ENCODE data around the gene CCDC68. TPM values are rescaled to one million over a fixed set of nuclear protein-coding genes. Genes with fewer than 3 reads are reported as not detected.

The CCDC68 gene
- total and polyA plus RNA-seq, 2 of the 13 experiments (the other 11 are each of a cell fraction or from before 2014, with no cell fraction given) = 4.6 to 13.3 TPM

DNA sequence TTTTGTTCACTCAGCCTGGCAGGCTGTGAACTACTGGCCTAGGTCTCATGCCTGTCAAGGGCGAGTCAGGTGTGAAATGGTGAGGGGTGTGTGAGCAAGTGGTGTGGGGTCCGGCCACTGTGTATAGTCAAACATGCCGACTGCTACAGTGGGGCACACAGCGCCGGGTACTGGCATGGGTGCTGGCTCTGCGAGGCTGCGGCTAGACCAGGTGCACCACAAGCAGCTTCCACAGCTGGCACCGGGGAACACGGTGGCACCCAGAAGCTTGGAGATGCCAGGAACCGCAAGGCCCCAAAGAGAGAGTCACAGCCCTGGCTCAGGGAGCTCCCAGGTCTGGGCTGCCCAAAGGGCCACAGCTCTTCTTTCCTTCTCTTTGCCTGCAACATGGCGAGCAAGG is 49.7 kb downstream of the CCDC68 start:
- BruUV-seq (replicated peaks) = no TSS peak
- Histone ChIP-seq H3K79me2 (ENCODE audit: insufficient read depth, low read length) (no peaks in the 10 kb centered on the region), H3K9me3 (ENCODE audit: low read length) (no peaks in the 10 kb centered on the region), H3K9ac (ENCODE audit: insufficient read depth, low read depth, low read length) (no peak overlapping the region), H3K4me3 (replicated peaks in 1 of 3; ENCODE audit: insufficient read depth in 1 of 3, low read depth in 2 of 3, low read length in 3 of 3) (no peak overlapping the region), H2AFZ (ENCODE audit: low read length) (no peak overlapping the region), H3K27ac (ENCODE audit: extremely low read length, insufficient read depth, low read length) (no peak overlapping the region), H3K27me3 (ENCODE audit: control insufficient read depth in 1 of 2, insufficient read depth in 2 of 2, low read length in 2 of 2) (no peaks in the 10 kb centered on the region; a peak in 1 of 5 replicates), H3K36me3 (replicated peaks in 1 of 2; ENCODE audit: control insufficient read depth in 1 of 2, insufficient read depth in 2 of 2, low read length in 2 of 2) (no peaks in the 10 kb centered on the region), H3K4me1 (ENCODE audit: insufficient read depth, low read length) (no peaks in the 10 kb centered on the region), H3K4me2 (ENCODE audit: low read depth, low read length) (no peak overlapping the region), H4K20me1 (ENCODE audit: insufficient read depth, low read length) (no peaks in the 10 kb centered on the region)
- TF ChIP-seq ZNF225 (CRISPR knock-in tag; IDR thresholded peaks at IDR 0.05) = no peak
- TF ChIP-seq FOXO4 (CRISPR knock-in tag; conservative IDR thresholded peaks at IDR 0.05) = no peak
- no peak for TF ChIP-seq ZMYM3 (CRISPR knock-in tag; IDR thresholded peaks at IDR 0.05)
- TF ChIP-seq SP5 (CRISPR knock-in tag; IDR thresholded peaks at IDR 0.05; ENCODE audit: borderline replicate concordance, low read depth) = no peak
- no peak for TF ChIP-seq ZNF251 (CRISPR knock-in tag; IDR thresholded peaks at IDR 0.05)
- no peak for TF ChIP-seq RAD21 (CRISPR knock-in tag; IDR thresholded peaks at IDR 0.05)
- no peak for TF ChIP-seq RELA (CRISPR knock-in tag; IDR thresholded peaks at IDR 0.05)
- intact Hi-C loops (cut with micrococcal nuclease; ENCODE audit: unreplicated experiment) (no loop called here), in situ Hi-C loops (cut with HindIII; ENCODE audit: extremely low pct_ligation_motif_present, low pct_unique_long_range_greater_than_20kb) (no loop called here)
- no peak for ATAC-seq
- 74% methylated on average over 5 of the region's 11 CpGs for WGBS (ENCODE audit: low lambda C conversion rate)
- DNase-seq (ENCODE audit: low spot score) = no peak
- ChIA-PET CTCF (ENCODE audit: low intra/inter-chr PET ratio, low total read pairs) (no interaction called here), POLR2A (no interaction called here)
- no peak for FAIRE-seq

DNA sequence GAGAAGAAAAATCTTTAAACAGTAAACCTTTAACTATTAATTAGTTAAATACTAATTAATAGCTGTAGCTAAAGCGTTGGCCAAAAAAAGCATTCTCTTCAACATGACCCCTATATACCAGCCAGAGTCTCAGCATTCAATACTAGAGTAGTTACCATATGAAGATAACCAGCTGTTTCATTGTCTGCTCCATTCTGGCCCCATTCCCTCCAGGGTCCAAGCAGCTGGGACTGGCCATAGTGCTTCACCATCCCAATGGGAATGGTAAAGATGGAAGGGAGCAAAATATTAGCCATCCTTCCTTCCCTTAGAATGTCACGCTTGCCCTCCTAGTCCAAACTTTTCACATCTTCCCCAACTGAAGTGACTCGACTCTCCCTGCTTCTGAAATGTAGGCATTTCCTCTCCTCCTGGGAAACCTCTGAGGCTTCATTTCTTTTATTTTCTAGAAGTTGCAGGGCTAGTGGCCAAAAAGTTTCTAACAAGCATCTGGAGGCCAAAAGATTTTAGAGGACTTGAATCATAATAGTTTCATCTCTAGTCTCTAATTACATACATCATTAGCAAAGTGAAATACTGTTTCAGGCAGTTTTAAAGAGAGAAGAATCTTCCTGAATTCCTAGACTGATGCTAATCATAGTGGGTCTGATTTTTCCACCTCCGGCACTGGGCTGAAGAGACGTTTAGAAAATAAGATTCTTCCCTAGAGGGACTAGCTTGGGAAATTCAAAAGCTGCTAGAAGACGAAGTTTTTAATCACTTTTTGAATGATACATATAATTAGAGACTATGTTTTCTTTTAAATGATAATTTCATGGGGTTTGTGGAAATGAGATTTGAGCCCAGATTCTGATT is 52.7 kb downstream of the CCDC68 start:
- H3K4me1 ChIP-seq (ENCODE audit: insufficient read depth, low read length) = peaks cover 14% of the 10 kb centered on the region
- no peak overlapping the region for H3K4me2 ChIP-seq (ENCODE audit: low read depth, low read length)
- in situ Hi-C loops (cut with HindIII; ENCODE audit: extremely low pct_ligation_motif_present, low pct_unique_long_range_greater_than_20kb) = no loop called here
- H3K9ac ChIP-seq (ENCODE audit: insufficient read depth, low read depth, low read length) = no peak overlapping the region
- no peaks in the 10 kb centered on the region for H3K79me2 ChIP-seq (ENCODE audit: insufficient read depth, low read length)
- H2AFZ ChIP-seq (ENCODE audit: low read length) = no peak overlapping the region
- ATAC-seq (no peak), DNase-seq (ENCODE audit: low spot score) (no peak), FAIRE-seq (no peak)
- ChIA-PET CTCF (ENCODE audit: low intra/inter-chr PET ratio, low total read pairs) (no interaction called here), POLR2A (no interaction called here)
- 91% methylated on average over 5 of the region's 6 CpGs for WGBS (ENCODE audit: low lambda C conversion rate)
- no peaks in the 10 kb centered on the region for H3K9me3 ChIP-seq (ENCODE audit: low read length)
- no peak overlapping the region for H3K27ac ChIP-seq (ENCODE audit: extremely low read length, insufficient read depth, low read length)
- no peak overlapping the region for H3K4me3 ChIP-seq (replicated peaks in 1 of 3; ENCODE audit: insufficient read depth in 1 of 3, low read depth in 2 of 3, low read length in 3 of 3)
- no peaks in the 10 kb centered on the region for H3K36me3 ChIP-seq (replicated peaks in 1 of 2; ENCODE audit: control insufficient read depth in 1 of 2, insufficient read depth in 2 of 2, low read length in 2 of 2)
- H3K27me3 ChIP-seq (ENCODE audit: control insufficient read depth in 1 of 2, insufficient read depth in 2 of 2, low read length in 2 of 2) = no peaks in the 10 kb centered on the region; a peak in 1 of 5 replicates
- BruUV-seq (replicated peaks) = no TSS peak
- intact Hi-C loops (cut with micrococcal nuclease; ENCODE audit: unreplicated experiment) = no loop called here
- no peak for TF ChIP-seq KDM4B (CRISPR knock-in tag; IDR thresholded peaks at IDR 0.05)
- no peaks in the 10 kb centered on the region for H4K20me1 ChIP-seq (ENCODE audit: insufficient read depth, low read length)

Data from HepG2 (cell line).